ENCODE measurements around the gene BMERB1. TPM values are rescaled to one million over a fixed set of nuclear protein-coding genes. Genes with fewer than 3 reads are reported as not detected.

Gene BMERB1
- polyA plus RNA-seq, 1 of the 3 experiments (the other 2 are of a cell fraction), result 33.9 TPM

DNA sequence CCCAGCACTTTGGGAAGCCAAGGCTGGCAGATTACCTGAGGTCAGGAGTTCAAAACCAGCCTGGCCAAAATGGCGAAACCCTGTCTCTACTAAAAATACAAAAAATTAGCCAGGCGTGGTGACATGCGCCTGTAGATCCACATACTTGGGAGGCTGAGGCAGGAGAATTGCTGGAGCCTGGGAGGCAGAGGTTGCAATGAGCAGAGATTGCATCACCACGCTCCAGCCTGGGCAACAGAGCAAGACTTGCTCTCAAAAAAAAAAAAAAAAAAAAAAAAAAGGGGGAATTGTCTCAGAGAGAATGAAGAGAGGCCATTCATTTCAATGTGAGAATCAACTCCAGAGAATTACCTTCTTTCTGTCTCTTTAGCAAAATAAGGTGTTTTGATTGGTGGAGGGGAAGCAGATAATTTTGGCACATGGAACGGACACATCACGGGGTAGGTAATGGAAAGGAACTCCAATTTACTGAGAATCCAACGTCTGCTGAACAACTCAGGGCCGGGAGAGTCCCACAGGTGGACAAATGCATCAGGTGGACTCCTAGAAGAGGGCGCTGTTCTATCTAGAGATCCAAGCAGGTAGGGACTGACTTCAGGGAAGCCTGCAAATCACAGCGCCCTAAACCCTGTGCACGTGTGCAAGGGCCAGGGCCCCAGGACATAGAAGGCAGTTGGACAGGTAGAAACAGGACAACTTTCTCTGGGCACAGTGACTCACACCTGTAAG lies 77.5 kb downstream of the BMERB1 start:
- Histone ChIP-seq H3K79me2 (ENCODE audit: insufficient read depth) (no peaks in the 10 kb centered on the region), H2AFZ (ENCODE audit: low read depth) (no peak overlapping the region), H3F3A (replicated peaks; ENCODE audit: insufficient read depth) (no peaks in the 10 kb centered on the region), H4K20me1 (ENCODE audit: insufficient read depth) (no peaks in the 10 kb centered on the region), H3K9me2 (no peaks in the 10 kb centered on the region), H3K27me3 (ENCODE audit: insufficient read depth) (no peaks in the 10 kb centered on the region), H3K9me3 (no peaks in the 10 kb centered on the region), H3K27ac (ENCODE audit: low read depth in 2 of 2, low read length in 1 of 2) (no peak overlapping the region), H3K36me3 (replicated peaks in 1 of 2; ENCODE audit: control insufficient read depth in 1 of 2, insufficient read depth in 2 of 2, low read length in 1 of 2) (no peaks in the 10 kb centered on the region), H3K4me2 (no peak overlapping the region), H3K9ac (no peak overlapping the region), H3K4me1 (ENCODE audit: control insufficient read depth in 1 of 2, insufficient read depth in 2 of 2, low read depth in 1 of 2, low read length in 1 of 2) (peaks cover 7 to 9% of the 10 kb centered on the region in 2 experiments; a peak in 2 of 4 replicates), H3K4me3 (ENCODE audit: low read depth in 2 of 2, low read length in 1 of 2) (no peak overlapping the region)
- no peak for DNase-seq
- CTCF ChIA-PET, result no interaction called here
- TF ChIP-seq, protein P1, sequence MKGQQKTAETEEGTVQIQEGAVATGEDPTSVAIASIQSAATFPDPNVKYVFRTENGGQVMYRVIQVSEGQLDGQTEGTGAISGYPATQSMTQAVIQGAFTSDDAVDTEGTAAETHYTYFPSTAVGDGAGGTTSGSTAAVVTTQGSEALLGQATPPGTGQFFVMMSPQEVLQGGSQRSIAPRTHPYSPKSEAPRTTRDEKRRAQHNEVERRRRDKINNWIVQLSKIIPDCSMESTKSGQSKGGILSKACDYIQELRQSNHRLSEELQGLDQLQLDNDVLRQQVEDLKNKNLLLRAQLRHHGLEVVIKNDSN (IDR thresholded peaks at IDR 0.05; ENCODE audit: borderline replicate concordance, low read depth), result no peak
- TF ChIP-seq, protein P2, sequence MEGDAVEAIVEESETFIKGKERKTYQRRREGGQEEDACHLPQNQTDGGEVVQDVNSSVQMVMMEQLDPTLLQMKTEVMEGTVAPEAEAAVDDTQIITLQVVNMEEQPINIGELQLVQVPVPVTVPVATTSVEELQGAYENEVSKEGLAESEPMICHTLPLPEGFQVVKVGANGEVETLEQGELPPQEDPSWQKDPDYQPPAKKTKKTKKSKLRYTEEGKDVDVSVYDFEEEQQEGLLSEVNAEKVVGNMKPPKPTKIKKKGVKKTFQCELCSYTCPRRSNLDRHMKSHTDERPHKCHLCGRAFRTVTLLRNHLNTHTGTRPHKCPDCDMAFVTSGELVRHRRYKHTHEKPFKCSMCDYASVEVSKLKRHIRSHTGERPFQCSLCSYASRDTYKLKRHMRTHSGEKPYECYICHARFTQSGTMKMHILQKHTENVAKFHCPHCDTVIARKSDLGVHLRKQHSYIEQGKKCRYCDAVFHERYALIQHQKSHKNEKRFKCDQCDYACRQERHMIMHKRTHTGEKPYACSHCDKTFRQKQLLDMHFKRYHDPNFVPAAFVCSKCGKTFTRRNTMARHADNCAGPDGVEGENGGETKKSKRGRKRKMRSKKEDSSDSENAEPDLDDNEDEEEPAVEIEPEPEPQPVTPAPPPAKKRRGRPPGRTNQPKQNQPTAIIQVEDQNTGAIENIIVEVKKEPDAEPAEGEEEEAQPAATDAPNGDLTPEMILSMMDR (IDR thresholded peaks at IDR 0.05), result no peak
- no peak for TF ChIP-seq NFIC (IDR thresholded peaks at IDR 0.05; ENCODE audit: borderline replicate concordance)
- no peak for TF ChIP-seq SIN3A (IDR thresholded peaks at IDR 0.05; ENCODE audit: borderline replicate concordance, low read depth, low read length)
- no peak for TF ChIP-seq RAD21 (IDR thresholded peaks at IDR 0.05; ENCODE audit: low read length)
- POLR2A ChIA-PET, result no interaction called here
- WGBS (ENCODE audit: low lambda C conversion rate), result 91% methylated on average over 11 of the region's 11 CpGs

DNA sequence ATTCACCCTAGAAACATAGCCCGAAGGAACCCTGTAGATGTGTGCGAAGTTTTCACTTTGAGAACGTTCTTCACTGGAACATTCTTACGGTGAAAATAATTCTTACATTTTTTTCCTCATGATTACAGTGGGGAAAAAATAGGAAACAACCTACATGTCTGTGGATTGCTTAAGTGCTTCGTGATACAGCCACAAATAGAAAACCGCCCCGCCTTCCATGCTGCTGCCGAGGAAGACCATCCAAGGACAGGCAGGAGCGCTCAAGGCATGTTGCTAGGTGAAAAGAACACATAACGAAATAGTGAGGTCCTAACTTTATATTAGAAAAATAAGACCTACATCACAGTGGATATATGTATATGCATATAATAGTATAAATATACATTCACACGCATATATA lies 78.8 kb downstream of the BMERB1 start:
- no peaks in the 10 kb centered on the region for H3K36me3 ChIP-seq (replicated peaks in 1 of 2; ENCODE audit: control insufficient read depth in 1 of 2, insufficient read depth in 2 of 2, low read length in 1 of 2)
- no peak for TF ChIP-seq MEF2A (IDR thresholded peaks at IDR 0.05; ENCODE audit: borderline replicate concordance, low read depth)
- no peak for TF ChIP-seq FOXJ3 (CRISPR knock-in tag; IDR thresholded peaks at IDR 0.05)
- no peak for TF ChIP-seq POLR2AphosphoS5 (IDR thresholded peaks at IDR 0.05; ENCODE audit: low read depth, low read length)
- TF ChIP-seq FOXM1 (IDR thresholded peaks at IDR 0.05; ENCODE audit: low read depth), result no peak
- no peak for TF ChIP-seq RXRA (IDR thresholded peaks at IDR 0.05; ENCODE audit: borderline replicate concordance, low read depth)
- TF ChIP-seq, protein P3, sequence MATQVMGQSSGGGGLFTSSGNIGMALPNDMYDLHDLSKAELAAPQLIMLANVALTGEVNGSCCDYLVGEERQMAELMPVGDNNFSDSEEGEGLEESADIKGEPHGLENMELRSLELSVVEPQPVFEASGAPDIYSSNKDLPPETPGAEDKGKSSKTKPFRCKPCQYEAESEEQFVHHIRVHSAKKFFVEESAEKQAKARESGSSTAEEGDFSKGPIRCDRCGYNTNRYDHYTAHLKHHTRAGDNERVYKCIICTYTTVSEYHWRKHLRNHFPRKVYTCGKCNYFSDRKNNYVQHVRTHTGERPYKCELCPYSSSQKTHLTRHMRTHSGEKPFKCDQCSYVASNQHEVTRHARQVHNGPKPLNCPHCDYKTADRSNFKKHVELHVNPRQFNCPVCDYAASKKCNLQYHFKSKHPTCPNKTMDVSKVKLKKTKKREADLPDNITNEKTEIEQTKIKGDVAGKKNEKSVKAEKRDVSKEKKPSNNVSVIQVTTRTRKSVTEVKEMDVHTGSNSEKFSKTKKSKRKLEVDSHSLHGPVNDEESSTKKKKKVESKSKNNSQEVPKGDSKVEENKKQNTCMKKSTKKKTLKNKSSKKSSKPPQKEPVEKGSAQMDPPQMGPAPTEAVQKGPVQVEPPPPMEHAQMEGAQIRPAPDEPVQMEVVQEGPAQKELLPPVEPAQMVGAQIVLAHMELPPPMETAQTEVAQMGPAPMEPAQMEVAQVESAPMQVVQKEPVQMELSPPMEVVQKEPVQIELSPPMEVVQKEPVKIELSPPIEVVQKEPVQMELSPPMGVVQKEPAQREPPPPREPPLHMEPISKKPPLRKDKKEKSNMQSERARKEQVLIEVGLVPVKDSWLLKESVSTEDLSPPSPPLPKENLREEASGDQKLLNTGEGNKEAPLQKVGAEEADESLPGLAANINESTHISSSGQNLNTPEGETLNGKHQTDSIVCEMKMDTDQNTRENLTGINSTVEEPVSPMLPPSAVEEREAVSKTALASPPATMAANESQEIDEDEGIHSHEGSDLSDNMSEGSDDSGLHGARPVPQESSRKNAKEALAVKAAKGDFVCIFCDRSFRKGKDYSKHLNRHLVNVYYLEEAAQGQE (IDR thresholded peaks at IDR 0.05; ENCODE audit: low read depth, low read length), result no peak
- TF ChIP-seq, protein P4, sequence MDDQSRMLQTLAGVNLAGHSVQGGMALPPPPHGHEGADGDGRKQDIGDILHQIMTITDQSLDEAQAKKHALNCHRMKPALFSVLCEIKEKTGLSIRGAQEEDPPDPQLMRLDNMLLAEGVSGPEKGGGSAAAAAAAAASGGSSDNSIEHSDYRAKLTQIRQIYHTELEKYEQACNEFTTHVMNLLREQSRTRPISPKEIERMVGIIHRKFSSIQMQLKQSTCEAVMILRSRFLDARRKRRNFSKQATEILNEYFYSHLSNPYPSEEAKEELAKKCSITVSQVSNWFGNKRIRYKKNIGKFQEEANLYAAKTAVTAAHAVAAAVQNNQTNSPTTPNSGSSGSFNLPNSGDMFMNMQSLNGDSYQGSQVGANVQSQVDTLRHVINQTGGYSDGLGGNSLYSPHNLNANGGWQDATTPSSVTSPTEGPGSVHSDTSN (IDR thresholded peaks at IDR 0.05), result no peak
- TF ChIP-seq RFX5 (IDR thresholded peaks at IDR 0.05; ENCODE audit: low read length), result no peak
- no peak for TF ChIP-seq NFIC (IDR thresholded peaks at IDR 0.05; ENCODE audit: borderline replicate concordance)
- no peak for TF ChIP-seq SMC3 (IDR thresholded peaks at IDR 0.05; ENCODE audit: low read depth, low read length)
- H3K4me3 ChIP-seq (ENCODE audit: low read depth in 2 of 2, low read length in 1 of 2), result no peak overlapping the region
- CTCF ChIA-PET, result no interaction called here
- H3K27ac ChIP-seq (ENCODE audit: low read depth in 2 of 2, low read length in 1 of 2), result no peak overlapping the region
- H3K27me3 ChIP-seq (ENCODE audit: insufficient read depth), result no peaks in the 10 kb centered on the region
- H3K9me3 ChIP-seq, result no peaks in the 10 kb centered on the region
- H4K20me1 ChIP-seq (ENCODE audit: insufficient read depth), result no peaks in the 10 kb centered on the region
- H3K79me2 ChIP-seq (ENCODE audit: insufficient read depth), result no peaks in the 10 kb centered on the region
- H3K9me2 ChIP-seq, result no peaks in the 10 kb centered on the region
- H3K4me2 ChIP-seq, result no peak overlapping the region
- no peak overlapping the region for H2AFZ ChIP-seq (ENCODE audit: low read depth)
- POLR2A ChIA-PET, result no interaction called here
- no peak overlapping the region for H3K9ac ChIP-seq
- H3K4me1 ChIP-seq (ENCODE audit: control insufficient read depth in 1 of 2, insufficient read depth in 2 of 2, low read depth in 1 of 2, low read length in 1 of 2), result peaks cover 5 to 7% of the 10 kb centered on the region in 2 experiments; a peak in 1 of 4 replicates
- no peaks in the 10 kb centered on the region for H3F3A ChIP-seq (replicated peaks; ENCODE audit: insufficient read depth)
- WGBS (ENCODE audit: low lambda C conversion rate), result 96% methylated on average over 11 of the region's 11 CpGs
- DNase-seq, result no peak
